A172 (cell line): Measurements from ENCODE around the gene SHISA7. TPM values are rescaled to one million over a fixed set of nuclear protein-coding genes. Genes with fewer than 3 reads are reported as not detected.
"Not testable (repeated sequence)": the region's sequence is repeated elsewhere in the genome, so short reads cannot be mapped to it uniquely, and the experiment has no call there.

Source experiments
- DNase-seq: peaks from one replicate; pipeline ENCODE4 v3.0.0-alpha.2; 2015; ENCODE audit warnings: low spot score
- total RNA-seq: library from RNA; depleted of rRNA; stranded (reverse); fragments of >200 nt; shearing (Covaris generic); gene quantifications from 2 replicates; pipeline ENCODE4 v1.2.3, GENCODE V29; 2014

SHISA7 gene
- total RNA-seq, 1 experiment from 2014 or later = not detected

DNA sequence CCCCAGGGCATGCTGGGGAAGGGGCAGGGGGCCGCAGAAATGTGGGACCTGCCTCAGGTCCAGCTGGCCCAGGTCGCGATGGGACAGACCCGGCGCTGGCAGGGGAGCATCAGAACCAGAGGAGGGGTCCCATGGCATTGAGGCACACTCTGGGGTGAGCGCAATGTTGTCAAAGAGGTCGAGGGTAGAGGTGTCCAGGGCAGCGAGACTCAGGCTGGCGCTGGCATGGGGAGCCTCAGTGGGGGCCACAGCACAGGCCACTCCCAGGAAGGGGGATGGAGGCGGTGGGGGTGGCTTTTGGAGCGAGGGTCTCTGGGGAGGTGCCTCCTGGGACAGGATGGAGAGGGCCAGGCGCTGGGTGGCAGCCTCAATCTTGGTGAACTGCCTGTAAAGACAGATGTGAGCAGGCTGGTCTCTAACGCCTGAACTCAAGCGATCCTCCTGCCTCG lies 20.5 kb upstream of the SHISA7 start:
- DNase-seq = no peak

DNA sequence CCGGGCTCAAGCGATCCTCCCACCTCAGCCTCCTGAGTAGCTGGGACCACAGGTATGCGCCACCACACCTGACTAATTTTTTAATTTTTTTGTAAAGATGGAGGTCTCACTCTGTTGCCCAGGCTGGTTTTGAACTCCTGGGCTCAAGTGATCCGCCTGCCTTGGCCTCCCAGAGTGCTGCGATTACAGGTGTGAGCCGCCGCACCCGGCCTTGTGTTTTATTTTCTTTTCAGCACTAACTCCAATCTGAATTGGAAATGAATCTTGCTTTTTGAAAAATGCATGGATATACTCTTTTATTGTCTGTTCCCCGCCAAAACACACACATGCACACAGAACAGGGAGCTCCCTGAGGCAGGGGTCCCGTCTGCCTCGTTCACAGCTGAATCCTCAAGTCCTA lies 19.6 kb upstream of the SHISA7 start:
- no peak for DNase-seq

DNA sequence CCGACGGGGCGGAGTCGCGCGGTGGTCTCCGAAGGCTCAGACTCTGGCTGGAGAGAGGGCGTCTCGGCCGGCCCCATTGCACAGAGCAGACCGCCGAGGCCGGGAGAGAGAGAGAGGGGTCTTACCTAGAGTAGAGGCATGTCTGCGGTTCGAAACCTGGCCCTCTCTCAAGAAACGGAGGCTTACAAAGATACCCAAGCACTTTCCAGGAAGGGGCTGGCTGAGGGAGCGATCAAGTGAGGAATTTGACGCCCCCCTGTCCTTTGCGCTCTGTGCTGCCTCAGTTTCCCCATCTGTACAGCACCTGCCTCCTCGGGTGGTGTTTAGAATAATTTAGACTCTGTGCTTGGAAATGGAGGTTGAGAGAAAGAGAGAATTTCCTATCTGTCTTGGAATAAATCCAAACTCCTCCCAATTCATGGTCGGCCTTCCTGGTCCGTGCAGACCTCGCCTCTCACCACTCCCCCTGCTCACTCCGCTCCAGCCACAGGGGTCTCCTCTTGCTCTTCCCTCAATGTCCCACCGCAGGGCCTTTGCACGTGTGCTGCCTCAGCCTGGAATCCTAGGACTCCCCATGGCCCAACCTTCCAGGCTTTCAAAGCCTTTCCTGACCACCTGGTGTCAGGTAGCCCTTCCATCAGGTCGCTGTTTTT lies 19.0 kb upstream of the SHISA7 start:
- peak; percentile 51 for DNase-seq

DNA sequence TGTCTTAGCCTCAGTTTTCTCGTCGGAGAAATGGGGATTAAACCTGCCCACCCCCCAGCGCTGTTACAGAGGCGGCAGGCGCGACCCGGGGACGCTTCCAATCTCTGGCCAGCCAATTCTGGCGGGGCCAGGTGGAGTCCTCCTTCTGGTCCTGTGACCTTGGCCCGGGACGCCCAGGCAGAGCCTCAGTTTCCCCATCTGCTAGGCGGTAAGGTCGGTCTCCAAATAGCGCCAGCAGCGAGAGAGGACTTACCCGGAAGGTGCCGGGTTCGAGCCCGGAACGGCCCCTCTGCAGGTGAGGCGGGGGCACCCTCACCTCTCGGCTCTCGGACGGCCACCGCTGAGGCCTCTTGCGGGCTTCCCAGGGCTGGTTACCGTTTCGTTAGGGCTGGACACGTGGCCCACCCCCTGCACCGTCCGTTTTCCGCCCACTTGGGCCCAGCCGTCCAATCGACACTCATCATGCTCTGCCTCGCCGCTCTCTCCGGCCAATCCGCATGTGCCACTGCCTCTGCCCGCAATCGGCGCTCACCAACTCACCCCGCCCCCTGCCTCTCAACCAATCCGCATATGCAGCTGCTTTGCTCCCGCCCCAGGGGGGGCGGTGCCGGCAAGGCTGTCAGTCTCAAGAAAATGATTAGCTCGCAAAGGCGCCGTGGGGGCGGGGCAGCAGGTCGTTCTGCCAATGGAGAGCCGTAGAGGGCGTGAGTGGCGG lies 18.3 kb upstream of the SHISA7 start, which contains the start of gene ISOC2:
ISOC2 (minus strand) TSS at position 384 of the 715 bp plus-strand sequence. CDS start 5,156 bp downstream, outside the sequence.
- peak; percentile 100 for DNase-seq

DNA sequence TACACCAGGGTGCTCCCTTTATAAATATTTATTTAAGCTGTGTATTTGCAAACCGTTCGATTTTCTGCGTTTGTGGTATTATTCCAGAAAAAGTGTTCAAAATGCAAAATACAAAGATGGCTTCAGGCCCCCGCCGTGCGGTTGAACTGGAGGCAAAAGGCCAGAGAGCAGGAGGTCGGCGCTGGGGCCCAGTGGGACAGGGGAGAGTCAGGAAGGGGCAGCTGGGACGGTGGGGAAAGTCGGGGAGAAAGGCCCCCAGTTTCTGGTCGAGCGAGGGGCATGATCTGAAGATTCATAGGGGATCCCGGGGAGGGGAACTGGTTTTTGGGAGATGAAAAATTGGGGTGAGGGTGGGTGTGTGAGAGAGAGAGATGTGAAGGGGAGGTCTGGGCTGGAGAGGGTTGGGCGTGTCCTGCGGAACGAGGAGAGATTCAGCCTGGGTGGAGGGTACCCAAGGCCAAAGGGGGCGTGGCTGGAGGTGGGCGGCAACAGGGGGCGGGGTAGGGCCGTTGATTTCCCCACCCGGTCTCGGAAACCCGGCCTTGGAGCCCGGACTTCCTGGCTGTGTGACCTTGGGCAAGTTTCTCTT lies 17.7 kb upstream of the SHISA7 start:
- DNase-seq = peak; percentile 65

DNA sequence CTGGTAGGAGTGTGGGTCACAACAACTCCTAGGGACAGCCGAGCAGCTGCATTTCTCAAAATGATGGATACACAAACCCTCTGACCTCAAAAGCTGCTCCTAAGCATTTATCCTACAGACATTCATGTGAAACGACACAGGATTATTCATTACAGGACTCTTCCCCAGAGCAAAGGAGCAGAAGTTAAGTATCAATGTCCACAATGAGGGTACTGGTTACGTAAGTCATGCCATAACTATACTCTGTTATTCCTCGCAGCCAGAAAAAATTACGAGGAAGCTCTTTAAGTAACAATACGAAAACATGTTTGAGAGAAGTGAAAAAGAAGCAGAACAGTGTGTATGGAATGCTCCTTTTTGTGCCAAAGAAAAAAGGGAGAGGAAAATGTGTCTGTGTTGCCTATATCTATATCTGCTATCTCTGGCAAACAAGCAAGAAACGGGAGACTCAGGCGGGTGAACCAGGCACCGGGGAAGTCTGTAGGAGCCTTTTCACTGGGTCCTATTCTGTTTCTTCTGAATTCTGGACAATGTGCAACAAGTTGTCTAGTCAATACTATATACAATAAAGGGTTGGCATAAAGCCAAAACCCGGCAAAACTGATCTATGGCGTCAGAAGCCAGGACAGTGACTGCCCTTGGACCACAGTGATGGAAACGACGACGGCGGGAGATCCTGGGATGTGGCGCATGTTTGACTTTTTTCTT lies 17.0 kb upstream of the SHISA7 start:
- no peak for DNase-seq

DNA sequence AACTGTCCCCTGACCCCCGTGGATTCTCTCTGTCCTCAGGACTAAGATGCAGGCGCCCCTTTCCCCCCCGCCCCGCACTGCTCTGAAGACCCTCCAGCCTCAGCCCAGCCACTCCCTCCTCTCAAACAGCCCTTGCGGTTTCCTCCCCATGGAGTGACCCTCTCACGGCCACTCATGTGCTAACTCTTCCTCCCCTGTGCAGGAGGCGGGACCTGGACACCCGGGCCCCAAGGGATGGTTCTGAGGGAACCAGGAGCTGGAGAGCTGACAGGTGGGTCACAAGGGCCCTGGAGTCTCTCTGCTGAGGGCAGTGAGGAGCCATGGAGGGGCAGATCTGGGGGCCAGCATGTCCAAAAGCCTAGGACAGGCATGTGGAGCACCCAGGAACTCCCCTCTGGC lies 16.4 kb upstream of the SHISA7 start:
- DNase-seq = no peak

DNA sequence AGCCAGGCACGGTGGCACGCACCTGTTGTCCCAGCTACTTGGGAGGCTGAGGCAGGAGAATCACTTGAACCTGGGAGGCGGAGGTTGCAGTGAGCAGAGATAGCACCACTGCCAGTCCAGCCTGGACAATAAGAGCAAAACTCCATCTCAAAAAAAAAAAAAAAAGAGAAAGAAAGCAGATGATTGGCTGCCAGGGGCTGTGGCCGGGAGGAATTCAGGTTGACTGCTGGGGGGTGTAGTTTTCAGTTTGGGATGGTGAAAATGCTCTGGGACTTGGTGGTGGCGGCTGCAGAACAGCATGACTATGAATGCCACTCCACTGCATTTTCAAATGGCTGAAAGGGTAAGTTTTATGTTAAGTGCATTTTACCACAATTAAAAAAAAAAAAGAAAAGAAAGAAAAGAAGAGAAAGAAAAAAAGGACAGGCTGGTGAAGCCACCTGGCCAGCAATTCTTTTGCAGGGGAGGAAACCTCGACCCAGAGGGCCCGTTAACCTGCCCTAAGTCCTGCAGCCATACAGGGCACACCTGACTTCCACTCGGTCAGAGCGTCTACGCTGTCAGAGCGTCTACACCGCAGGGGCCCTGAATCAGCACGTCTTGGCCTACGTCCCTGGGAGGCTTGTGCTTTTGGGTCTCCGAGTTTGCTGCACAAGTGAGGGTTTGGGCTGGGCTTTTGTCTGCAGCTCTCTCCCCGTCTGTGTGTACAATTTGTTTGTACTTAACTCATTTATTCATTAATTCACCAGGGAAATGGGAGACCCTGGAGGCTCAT lies 14.8 kb upstream of the SHISA7 start:
- no peak for DNase-seq

DNA sequence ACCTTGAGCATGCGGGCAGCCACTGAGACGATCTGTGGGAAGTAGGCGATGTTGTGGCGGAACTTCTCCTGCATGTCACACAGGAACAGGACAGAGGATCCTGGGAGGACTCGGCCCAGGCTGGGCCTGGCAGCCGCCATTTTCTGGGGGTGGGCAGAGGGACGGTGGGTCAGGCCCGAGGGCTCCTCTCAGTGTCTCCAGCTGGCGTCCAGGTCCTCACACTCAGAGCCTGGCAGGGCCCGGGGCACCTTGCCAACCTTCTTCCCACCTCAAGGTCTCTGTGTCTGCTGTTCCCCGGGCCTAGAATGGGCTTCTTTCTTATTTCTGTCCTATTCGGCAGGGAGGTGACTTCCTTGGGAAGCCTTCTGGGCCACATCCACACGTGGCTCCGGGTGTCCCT lies 13.2 kb upstream of the SHISA7 start:
- DNase-seq = no peak

DNA sequence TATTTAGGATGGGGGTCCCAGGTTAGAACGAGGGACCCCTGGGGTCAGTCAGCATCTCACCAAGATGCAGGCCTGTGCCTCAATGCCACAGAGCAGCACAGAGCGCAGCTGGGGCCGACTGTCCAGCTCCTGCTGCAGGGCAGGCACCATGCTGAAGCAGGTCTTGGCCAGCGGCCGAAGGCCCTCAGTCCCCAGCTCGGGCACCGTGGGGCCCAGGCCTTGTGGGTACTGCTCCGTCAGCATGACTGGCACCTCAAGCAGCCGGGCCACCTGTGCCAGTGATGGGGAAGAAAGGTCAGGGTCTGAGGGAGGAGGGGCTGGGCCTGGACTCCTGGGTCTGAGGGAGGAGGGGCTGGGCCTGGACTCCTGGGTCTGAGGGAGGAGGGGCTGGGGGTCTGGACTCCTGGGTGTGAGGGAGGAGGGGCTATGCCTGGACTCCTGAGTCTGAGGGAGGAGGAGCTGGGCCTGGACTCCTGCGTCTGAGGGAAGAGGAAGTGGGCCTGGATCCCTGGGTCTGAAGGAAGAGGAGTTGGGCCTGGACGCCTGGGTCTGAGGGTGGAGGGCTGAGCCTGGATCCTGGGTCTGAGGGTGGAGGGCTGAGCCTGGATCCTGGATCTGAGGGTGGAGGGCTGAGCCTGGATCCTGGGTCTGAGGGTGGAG lies 12.6 kb upstream of the SHISA7 start:
- DNase-seq = no peak

DNA sequence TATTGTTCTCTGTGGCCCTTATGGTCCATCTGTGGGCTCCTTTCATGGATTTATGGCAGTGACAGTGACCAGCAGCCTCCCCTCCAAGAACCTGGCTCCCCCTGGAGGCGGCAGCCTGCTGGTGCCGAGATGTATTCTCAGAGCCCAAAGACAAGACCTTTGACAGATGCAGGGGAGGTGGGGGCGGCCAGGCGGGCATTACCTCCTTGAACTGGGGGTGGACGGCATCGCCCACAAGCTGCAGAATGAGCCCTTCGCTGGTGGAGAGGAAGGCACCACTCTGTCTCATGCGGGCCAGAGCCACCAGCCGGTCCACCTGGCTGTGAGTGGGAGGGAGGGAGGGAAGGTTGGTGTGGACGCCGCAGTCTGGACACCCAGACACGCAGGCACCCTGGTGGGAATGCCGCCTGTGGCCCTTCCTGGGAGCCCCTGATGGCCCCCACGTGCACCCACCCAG lies 11.7 kb upstream of the SHISA7 start:
- DNase-seq = peak; percentile 39

DNA sequence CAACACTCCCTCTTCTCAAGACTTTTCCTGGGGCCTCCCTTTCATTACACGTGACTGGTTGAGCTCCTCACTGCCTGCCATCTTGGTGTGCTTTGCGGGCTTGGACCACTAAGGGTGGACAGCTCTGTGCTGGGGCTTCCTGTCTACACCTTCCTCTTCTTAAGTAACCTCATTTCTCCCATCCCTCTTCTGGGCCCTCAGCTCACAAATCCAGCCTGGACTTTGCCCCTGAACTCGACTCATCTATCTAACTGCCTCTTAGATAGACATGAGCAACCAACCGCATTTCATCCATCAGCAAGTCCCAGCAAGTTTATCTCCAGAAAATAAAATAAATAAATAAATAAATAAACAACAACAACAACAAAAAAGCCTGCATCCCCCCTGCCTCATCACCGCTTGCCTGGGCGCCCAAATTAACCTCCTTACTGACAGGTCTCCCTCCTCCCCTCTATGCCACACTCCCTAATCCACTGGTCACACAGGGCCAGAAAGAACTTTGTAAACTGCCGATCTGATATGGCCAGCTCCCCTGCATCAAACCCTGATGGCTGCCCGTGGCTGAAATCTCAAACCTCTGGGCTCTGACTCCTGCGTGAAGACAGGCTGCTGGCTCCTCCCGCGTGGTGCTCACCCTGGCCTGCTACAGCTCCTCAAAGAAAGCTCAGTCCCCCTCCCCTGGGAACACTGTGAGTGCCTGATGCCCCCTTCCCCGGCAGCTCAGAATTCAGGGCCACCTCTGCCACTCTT lies 10.6 kb upstream of the SHISA7 start:
- no peak for DNase-seq

DNA sequence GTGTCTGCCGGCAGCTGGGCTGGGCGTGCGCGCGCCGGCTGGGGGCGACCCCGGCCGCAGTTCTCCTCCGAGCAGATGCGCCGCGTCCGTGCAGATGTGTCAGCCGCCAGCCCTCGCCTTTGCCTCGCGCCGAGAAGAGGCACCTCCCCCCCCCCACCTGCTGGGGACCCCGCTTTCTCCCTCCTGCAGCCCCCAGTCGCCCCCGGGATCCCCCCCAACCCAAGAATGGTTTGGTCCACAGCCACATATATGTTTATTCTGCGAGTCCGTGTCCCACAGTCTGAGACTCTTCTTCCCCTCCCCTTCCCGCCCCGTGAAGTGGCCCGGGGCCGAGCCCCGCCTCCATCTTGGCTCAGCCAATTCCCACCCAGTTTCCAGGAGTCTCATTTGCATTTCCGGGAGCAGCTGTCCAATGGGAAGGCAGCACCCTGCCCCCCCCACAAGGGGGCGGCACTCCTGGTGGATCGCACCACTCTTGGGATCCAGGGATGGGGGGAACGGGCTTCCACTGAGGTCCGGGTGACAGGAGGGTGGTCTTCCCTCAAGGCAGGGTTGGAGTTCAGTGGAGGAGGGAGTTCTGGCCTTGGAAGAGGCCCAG lies 9.7 kb upstream of the SHISA7 start:
- no peak for DNase-seq

DNA sequence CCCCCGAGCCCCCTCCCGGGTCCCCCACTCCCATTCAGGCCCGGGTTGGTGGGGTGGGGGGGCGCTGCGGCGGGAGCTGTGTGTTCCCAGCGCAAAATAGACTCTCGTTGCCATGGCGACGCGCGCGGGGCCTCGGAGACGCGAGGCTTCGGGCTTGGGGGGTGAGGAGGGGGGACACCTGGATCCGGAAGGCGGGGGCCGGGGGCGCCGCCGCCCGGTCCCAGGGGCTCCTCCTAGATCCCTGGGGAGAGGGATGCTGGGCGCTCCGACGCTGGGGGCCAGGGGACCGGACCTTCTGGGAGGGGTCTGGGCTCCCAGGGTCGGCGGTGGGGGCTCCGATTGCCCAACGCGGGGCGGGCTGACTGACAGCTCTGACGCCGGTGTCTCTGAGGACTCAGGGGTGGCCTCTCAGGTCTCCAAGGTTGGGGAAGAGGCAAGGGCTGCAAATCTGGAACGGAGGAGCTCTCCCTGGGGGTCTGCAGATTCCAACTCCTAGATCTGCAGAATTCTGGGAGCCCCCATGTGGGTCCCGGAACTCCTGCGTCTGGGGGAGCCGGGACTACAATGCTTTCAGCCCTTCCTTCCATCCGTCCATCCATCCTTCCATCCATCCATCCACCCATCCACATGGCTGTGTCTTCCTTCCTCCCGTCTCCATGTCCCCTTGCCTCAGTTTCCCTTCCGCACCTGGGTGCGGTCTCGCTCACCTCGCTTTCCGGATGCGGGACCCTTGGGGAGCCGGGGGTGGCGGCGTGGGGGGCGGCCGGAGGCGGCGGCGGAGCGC lies 9.1 kb upstream of the SHISA7 start:
- no peak for DNase-seq

DNA sequence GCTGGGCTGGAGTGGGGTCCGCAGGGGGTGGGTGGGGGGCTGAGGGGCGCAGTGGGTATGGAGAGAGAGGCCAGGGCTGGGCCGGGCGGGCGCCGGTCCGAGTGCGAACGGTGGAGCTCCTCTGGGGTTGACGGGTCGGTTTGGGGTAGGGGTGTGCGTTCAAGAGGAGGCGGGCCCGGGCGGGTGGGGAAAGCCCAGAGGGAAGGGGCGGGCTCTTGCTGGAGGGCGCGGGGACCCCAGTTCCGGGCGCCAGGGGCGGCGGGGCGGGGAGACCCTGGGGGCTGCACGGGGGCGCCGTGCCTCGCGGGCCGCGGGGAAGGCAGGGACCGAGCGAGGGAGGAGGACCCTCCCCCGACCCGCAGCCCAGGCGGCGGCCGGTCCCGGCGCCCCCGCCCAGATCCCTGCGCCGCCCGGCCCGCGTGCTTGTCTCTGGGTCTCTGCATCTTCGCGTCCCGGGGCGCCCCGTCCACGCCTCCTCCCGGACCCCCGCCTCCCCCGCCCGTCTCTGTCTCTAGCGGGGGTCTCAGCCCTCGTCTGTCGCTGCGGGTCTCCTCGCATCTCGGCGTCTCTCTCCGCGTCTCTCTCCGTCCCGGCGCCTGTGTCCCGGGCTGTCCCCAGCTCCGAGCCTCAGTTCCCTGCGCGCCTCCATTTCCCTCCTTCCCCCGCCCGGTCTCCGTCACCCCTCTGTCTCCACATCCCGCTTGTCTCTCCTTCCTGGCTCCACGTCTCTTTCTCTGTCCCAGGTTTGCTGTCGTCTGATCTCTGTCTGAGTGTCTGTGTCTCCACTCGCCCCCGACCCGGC lies 8.3 kb upstream of the SHISA7 start:
- DNase-seq = no peak

DNA sequence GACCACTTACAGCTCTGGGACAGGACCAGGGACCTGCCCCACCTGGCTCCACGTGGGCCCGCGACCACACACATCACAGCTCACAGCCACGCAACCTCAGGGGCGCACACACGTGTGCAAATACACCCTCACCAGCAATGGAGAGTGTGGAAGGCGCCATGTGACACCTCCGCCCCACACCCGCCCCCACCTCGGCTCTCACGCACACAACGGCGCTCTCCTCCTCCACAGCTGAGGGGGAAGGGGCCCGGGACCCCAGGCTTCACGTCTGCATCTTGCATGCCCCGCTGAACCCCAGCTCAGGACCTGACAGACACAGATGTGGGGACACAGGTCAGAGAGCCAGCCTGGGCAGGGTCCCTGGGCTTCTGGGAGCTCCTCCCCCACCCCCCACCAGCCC lies 6.4 kb upstream of the SHISA7 start:
- DNase-seq = no peak

DNA sequence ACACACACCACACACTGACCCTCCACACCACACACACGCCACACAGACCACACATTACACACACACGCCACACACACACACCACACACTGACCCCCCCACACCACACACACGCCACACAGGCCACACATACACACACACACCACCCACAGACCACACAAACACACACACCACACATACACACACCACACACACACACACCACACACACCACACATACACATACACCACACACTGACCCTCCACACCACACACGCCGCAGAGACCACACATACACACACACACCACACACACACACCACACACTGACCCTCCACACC lies 5.0 kb upstream of the SHISA7 start:
- not testable (repeated sequence) for DNase-seq

DNA sequence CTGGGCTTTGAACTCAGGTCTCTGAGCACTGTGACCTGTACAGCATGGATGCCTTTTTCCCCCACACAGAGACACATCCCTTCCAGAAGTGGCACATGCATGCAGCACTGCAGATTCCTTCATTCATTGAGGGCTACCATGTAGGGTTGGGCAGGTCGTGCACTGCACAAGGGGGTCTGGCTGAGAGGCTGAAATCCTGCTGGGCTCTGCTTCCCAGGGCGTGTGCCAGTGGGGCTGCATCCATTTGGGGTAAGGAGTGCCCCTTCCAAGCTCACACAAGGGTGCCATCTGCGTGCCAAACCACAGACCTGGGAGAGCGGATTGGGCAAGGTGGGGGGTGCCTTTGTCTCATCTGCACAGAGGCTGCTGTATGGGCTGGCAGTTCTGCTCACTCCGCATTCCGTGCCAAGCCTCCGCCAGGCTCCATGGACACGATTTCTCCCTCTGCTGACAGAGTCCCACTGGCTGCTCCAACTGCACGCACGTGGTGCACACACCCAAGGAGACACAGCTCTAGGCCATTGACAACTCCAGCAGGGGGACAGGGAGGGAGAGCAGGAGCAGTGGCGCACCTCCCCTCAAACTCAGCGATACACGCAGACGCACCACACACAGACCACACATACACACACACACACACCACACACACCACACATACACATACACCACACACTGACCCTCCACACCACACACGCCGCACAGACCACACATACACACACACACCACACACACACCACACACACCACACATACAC lies 4.5 kb upstream of the SHISA7 start:
- DNase-seq = peak; percentile 67
